GM21529 (cell line): ENCODE results near the gene CD86.
"Not testable (repeated sequence)": the region's sequence is repeated elsewhere in the genome, so short reads cannot be mapped to it uniquely, and the experiment has no call there.

ENCODE experiments used
- ATAC-seq: cut with Tn5 transposase; IDR thresholded peaks from one replicate; pipeline ENCODE4 v1.9.1; 2021; ENCODE audit not compliant: unreplicated experiment

The CD86 gene

DNA sequence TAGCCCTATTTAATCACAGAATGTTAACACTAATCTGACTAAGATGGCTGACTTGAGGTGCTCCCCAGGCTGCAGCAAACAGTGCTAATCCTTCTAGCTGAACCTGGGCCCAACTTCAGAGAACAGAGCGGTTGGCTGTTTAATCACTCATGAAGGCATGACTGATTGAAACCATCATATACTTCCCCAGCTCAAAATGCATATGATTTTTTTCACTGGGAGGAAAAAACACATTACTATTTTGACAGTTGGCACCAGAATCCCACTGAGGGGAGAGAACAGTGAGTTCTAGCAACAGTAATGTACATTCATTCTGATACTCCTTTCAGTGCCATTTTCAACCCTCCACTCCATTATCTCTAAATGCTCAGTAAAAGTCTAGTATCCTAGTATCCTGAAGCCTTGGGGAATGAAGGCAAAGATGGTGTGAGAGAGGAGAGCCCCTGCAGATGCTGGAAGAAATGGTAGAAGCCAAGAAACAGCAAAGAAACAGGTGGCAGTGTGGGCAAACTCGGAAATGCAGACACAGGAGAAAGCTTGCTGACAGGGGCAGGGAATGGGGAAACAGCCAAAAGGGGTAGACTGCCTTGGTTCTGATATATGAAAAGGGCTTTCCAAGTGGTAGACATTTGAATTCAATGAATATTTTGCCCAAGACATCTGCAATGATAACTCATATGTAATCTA, 93.9 kb downstream of the CD86 start:
- ATAC-seq: no peak

DNA sequence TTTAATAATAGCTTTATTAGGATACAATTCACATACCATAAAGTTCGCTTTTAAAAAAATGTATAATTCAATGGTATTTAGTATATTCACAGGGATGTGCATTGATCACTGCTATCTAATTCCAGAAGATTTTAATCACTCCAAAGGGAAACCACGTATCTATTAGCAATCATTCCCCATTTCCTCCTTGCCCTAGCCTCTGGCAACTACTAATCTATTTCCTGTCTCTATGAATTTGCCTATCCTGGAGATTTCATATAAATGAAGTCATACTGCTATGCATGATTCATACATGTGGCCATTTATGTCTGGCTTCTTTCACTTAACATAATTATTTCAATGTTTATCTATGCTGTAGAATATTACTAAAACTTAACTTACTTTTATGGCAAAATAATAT, 96.3 kb downstream of the CD86 start:
- no peak for ATAC-seq

DNA sequence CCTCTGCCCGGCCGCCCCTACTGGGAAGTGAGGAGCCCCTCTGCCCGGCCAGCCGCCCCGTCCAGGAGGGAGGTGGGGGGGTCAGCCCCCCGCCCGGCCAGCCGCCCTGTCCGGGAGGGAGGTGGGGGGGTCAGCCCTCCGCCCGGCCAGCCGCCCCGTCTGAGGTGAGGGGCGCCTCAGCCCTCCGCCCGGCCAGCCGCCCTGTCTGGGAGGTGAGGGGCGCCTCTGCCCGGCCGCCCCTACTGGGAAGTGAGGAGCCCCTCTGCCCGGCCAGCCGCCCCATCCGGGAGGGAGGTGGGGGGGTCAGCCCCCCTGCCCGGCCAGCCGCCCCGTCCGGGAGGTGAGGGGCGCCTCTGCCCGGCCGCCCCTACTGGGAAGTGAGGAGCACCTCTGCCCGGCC, 109.8 kb downstream of the CD86 start:
- not testable (repeated sequence) for ATAC-seq

DNA sequence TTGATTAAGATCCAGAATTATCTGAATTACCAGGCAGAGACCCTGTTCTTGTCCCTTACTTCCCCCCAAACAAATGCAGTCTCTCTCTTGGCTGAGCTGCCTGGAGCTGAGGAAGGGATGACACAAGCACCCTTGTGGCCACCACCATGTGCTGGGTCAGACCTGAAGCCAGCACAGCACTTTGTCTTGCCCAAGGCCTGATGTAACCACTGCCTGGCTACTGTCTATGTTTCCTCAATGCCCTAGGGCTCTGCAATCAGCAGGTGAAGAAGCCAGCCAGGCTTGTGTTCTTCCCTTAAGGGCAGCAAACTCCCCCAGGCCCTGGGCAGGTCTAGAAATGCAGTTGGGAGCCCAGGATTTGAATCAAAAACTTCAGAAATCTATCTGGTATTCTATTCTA, 112.5 kb downstream of the CD86 start:
- no peak for ATAC-seq

DNA sequence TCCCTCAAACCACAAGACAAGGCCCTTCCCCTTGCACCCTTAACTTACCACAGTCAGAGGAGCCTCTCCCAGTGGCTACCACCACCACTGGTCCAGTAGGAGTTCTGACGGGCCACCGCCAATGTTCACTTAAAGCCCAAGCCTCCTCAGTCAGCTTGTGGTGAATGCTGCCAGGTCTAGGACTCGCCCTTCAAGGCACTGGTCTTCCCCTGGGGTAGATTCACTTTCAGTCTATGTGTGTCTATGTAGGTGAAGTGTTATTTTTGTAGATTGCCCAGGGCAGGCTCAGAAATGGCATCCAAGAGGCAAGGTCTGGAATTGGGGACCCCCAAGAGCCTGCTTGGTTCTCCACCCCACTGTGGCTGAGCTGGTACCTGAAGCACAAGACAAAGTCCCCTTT, 112.9 kb downstream of the CD86 start:
- ATAC-seq: no peak

DNA sequence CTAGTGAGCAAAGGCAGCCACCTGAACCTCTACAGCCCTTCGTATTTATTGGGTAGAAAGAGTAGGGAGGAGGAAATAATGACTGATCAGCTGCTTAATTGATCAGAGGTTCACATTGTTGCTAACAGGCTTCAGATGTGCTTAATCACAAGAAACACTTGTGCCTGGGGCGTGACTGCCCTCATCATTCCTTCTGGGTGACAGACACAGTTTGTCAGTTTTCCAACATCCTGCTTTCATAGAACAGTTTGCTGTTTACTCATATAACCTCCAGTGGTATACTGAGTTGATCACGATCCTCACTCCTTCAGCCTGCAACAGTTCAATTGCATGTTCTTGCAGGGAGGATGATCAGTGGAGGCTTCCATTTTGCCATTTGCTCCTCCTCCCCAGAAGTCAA, 114.7 kb downstream of the CD86 start:
- no peak for ATAC-seq
